GM21786 (cell line): ENCODE results near the gene OCA2.
"Not testable (repeated sequence)": the region's sequence is repeated elsewhere in the genome, so short reads cannot be mapped to it uniquely, and the experiment has no call there.

Source experiments
- ATAC-seq: cut with Tn5 transposase; IDR thresholded peaks from one replicate; pipeline ENCODE4 v1.9.1; 2021; ENCODE audit not compliant: unreplicated experiment

The OCA2 gene

DNA sequence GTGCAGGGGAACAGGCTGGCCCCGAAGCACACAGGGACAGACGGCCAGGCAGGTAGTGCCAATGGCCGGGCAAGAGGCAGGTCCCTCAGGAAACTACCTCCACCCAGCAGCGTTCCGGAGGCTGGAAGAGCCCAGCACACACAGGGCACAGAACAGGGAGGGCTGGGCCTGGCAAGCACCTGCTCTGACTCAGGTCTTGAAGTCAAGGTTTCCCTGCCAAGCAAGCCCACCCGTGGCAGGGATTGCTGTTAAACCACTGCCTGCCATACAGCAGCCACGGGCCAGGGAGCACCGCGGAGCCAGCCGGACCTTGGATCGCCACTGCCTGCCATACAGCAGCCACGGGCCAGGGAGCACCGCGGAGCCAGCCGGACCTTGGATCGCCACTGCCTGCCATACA lies 22.5 kb upstream of the OCA2 start:
- not testable (repeated sequence) for ATAC-seq

DNA sequence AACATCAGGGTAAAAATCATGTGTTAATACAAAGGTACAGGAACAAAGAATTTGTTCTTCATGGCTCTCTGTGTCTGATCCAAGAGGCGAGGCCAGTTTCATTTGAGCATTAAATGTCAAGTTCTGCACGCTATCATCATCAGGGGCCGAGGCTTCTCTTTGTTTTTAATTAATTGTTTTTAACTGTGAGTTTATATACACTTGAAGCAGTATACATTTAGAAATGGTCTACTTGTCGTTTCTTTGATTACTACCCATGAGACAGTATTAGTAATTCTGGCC lies 21.2 kb upstream of the OCA2 start:
- no peak for ATAC-seq

DNA sequence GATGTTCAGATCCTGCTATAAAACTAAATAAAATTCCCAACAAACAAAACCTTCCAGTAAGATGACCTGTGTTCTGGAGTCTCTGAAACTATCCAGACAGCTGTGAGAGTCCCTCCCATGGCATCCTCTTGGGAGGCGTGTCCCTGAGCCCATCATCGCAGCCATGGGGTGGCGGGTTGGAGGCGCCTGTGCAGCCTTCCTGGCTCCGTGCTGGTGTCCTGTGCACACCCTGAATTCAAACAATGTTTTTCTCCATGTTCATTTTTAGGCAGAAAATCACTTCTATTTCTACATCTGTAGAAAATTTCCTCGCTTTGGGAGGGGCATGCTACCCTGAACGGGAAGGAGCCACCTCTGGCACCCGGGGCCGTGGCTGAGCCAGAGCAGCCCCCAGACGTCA lies 19.4 kb upstream of the OCA2 start:
- no peak for ATAC-seq

- no peak for ATAC-seq
These were observed 19.0 kb upstream of the OCA2 start for GRCh38 chr15:28118083-28118482.

GRCh38 chr15:28117432-28117990 lies 18.4 kb upstream of the OCA2 start:
- ATAC-seq: no peak

DNA sequence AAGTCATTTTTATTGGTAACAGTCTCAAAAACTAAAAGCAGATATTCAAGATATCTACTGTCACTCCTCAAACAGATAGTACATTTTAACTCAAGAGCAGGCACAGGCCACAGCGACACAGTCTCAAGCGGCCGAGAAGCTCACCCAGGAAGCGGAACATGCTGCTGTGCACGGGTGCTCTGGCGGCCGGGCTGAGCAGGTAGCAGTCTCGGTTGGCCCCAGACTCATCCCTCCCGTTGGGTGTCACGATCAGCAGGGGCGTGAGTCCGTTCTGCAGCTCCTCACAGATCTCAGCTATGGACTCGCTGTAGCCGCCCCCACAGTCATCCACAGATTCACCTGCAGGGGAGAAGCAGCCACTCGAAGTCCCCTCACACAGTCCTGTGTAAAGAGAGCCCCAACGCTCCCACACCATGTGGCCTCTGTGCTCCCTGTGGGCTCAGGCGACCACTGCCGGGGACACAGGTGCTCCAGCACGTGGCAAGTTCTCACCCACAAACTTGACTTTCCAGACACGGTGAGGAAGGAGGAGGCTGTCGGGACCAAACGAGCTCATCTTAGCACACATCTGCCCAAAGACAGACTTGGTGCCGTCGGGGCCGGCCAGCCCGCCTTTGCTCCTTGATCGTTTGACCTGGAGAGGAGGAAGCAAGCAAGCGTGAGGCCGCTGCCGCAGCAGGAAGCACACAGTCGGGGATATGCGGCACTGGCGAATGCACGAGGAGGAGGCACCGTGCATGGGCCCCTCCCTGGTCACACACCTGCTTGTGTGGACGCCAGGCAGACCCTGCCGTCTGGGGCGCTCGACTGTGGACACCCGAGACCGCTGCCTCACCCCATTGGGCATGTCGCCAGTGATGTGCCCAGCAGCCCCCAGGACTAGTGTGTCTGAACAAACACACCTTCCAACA lies 17.7 kb upstream of the OCA2 start:
- no peak for ATAC-seq

- ATAC-seq: no peak
These were observed 16.8 kb upstream of the OCA2 start for GRCh38 chr15:28115871-28116270.

GRCh38 chr15:28114721-28115622 lies 15.9 kb upstream of the OCA2 start:
- no peak for ATAC-seq

DNA sequence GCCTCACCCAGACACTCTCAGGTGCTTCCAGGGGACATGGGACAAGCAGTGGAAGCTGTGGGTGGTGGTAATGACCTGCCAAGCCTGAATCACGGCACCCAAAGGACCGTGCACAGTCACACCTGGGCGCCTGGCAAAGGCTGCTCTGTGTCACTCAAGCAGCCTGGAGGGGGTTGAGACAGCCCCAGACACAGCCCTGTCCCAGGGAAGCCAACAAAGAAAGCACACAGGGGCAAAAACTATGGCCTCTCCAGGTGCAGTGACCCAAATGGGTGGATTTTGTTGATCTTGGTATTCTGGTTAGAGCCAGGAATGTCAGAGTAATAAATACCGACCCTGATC lies 15.0 kb upstream of the OCA2 start:
- no peak for ATAC-seq

DNA sequence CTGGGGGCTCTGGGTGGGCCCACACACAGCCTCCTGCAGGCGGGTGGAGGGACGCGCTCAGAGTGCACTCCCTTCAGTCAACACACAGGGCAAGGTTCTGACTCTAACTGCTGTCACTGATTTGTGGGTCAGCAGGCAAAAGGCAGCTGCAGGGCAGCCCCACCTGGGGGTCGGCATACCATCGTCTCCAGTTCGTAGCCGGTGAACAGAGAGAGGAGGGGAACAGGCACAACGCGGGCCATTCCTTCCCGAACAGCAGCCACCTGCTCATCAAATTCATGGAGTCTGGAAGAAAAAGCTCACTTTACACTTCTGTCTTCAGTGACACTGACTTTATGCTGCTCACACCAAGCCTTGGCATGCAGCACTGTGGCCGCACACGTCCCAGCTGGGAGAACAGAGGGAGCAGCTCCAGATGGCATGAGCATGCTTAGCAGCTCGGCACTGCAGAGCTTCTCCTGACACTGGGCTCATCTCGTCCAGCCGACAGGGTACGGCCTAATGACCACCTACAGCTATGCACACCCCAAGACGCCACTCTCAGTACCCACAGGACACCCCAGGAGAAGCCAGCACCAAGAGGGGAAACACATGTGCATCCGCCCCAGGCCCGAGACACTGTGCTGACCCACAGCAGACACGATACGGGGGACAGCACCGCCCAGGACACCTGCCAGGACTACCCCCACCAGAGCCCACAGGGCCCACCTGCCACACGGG lies 14.4 kb upstream of the OCA2 start:
- no peak for ATAC-seq

DNA sequence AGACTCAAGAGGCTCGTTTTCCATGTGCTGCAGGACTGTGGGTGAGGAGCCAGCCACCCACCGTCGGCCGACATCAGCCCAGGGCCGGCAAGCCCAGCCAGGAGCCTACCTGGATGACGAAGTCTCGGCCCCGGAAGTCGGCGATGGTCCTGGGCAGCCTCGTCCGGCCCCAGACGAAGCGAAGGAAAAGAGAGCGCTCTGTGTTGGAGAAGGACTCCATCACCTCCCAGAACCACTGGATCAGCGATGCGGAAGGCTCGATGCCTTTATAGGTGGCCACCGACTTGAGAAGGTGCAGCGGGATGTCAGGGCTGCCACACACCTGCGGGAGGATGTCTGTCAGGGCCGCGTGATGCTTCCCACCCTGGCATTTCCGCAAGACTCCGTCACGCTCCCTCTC lies 13.8 kb upstream of the OCA2 start:
- no peak for ATAC-seq

DNA sequence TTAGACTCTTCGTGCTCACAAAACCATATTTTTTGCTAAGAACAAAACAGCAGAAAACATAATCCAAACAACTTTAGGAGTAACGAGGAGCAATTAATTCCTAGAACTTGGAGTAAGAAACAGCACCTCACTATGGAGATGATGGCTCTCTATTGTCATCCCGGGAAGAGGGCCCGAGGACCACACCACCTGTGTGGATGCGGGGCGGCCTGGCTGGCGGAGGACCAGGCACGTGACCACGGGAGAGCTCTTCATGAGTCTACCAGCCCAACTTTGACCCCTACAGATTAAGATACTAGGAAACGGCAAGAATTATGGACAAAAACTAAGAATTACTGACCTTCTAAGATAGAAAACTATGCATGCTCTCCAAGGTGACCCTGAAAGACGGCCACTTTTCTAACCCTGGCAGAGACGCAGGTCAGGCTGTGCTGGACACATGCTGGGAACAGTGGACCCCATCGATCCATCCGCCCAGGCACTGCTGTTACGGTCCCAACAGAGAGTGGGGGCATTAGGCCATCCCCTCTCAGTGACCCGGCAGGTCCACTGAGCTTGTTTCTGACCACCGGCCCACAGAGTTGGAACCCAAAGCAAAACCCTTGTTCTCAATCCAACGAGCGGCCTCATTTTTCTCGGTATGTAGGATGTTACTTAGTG lies 13.1 kb upstream of the OCA2 start:
- ATAC-seq: no peak

DNA sequence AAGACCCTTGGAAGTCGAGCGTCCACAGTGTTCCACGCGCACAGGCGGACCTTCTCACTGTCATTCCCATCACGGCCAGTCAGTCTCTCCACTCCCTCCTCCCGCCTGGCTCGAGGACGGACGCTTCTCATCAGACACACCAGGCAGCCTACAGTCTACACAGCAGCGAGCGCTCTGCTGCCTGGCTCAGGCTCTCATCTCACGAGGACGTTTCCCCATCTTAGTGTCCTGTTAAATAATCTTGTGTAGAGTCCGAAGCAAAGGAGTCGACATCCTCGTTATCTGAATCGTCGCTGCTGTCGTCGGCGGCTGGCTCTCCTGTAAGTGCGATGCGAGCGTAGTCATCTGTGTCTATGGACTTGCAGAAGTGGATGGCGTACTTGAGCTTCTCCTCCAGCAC lies 12.4 kb upstream of the OCA2 start:
- ATAC-seq: no peak

DNA sequence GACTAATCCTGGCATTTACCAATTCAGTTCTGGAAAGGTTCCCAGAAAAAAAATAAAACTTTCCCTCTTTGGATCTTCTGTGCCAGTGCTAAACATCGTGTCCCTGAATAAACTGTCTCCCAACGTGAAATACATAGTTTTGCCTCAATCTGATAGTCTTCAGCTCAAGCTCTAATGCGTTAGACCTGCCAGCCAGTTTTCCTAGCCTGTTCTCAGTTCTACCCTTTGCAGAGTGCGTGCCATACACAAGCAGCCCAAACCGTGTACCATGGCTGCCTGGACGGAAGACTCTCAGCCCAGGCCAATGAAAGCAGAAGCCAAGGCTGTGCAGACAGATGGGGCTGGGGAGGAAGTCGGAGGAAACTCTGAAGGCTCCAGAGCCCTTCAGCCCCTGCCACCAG lies 11.4 kb upstream of the OCA2 start:
- no peak for ATAC-seq

GRCh38 chr15:28109626-28110455 lies 10.7 kb upstream of the OCA2 start:
- no peak for ATAC-seq

- no peak for ATAC-seq
These were observed 8.8 kb upstream of the OCA2 start for GRCh38 chr15:28107904-28108275.

- ATAC-seq: no peak
These were observed 8.2 kb upstream of the OCA2 start for GRCh38 chr15:28107111-28107903.

DNA sequence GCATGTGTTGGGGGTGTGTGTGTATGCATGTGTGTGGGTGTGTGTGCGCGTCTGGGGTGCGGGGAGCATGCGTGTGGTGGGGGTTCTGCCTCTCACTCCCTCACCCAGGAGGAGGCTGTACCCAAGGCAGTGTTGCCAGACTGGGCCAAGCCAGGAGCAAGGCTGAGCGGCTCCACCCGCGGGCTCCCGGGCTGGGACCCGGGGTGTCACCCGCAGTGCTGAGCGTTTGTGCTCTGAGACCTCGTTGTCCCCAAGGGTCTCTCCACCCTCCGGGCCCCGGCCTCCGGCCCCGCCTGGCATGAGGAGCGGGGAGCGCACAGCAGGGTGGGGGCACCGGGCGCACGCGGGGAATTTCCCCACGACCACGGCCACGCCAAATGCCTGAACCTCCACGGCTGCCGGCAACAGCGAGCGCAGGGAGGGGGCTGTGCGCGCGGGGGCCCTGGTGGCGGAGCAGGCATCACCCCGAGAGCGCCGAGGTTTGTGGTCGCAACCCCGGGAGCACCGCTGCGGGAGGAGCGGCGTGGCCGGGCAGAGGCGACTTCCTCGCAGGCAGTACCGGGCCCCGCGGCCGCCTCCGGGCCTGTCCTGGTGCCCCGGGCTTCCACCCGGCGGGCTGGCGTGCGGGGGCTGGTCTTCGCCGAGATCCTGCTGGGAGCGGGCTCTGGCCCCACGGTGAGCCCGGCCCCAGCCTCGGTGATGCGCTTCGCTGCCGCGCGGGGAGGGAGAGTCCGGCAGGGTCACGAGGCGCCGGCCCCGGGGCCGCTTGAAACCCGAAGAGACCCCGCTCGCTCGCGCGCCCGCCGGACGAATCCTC lies 7.4 kb upstream of the OCA2 start:
- no peak for ATAC-seq
